ENCODE measurements around the gene NBL1.

NBL1 gene

DNA sequence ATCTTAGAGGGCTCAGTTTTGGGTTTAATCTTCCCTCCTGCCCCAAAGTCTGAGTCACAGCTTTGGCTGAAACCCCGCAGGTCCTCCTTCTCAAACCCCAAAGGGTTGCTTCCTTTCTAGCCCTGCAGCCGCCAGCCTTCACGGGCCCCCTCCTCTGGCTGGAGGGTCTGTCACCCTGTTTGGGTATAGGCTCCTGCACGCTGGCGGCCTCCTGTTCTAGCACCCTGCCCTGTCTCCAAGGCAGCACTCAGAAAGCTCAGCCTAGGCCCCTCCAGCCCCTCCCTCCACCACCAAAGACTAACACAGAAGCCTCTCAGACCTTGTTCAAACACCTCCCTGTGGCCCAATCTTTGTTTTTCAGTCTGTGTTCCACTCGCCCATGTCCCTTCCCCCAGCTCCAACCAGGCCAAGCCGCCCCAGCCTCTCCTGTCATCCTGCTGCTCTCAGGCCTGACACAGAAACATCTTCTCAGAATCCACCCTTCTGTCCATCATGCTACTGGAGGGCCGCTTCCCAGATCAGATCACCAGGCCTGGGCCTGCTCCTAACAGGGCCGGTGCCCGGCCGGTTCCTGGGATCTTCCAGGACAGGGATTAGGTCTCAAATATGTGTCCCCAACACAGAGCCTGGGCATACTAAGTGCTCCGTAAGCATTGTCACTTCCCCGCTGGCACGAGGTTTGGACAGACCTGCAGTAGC is 56.1 kb downstream of the NBL1 start:
- Histone ChIP-seq H3K27me3 (ENCODE audit: insufficient read depth, low read length, poor library complexity) (no peaks in the 10 kb centered on the region), H2BK5ac (ENCODE audit: low read length) (no peak overlapping the region), H3K4me3 (ENCODE audit: low read length) (no peak overlapping the region), H3K18ac (ENCODE audit: low read length) (no peak overlapping the region), H4K5ac (ENCODE audit: low read length) (no peak overlapping the region), H3K4me2 (ENCODE audit: low read length) (no peak overlapping the region), H2AK5ac (ENCODE audit: low read length) (no peak overlapping the region), H3K36me3 (ENCODE audit: control insufficient read depth, insufficient read depth, low read length) (no peaks in the 10 kb centered on the region), H3K27ac (ENCODE audit: low read depth, low read length) (no peak overlapping the region), H2BK120ac (ENCODE audit: low read depth, low read length) (no peak overlapping the region), H3K56ac (ENCODE audit: low read length) (no peak overlapping the region), H3K79me2 (ENCODE audit: control insufficient read depth, insufficient read depth, low read length) (no peaks in the 10 kb centered on the region), H4K8ac (ENCODE audit: low read depth, low read length) (no peak overlapping the region), H2BK15ac (replicated peaks; ENCODE audit: low read depth) (no peak overlapping the region), H3K4ac (ENCODE audit: low read depth, low read length) (no peak overlapping the region), H3K79me1 (ENCODE audit: low read length) (no peaks in the 10 kb centered on the region), H3K4me1 (ENCODE audit: control insufficient read depth, low read depth, low read length) (no peaks in the 10 kb centered on the region), H3K23ac (ENCODE audit: low read length) (no peak overlapping the region), H3K9ac (ENCODE audit: low read length) (no peak overlapping the region)
- no peak for DNase-seq
- no CpG with 5 or more reads among the region's 14 CpGs for WGBS (ENCODE audit: extremely low coverage, insufficient coverage, low lambda C conversion rate)

GRCh38 chr1:19703280-19703679 is 59.2 kb downstream of the NBL1 start:
- no peak overlapping the region for H3K4me3 ChIP-seq (ENCODE audit: low read length)
- no peak overlapping the region for H3K9ac ChIP-seq (ENCODE audit: low read length)
- no peak overlapping the region for H2BK15ac ChIP-seq (replicated peaks; ENCODE audit: low read depth)
- H4K5ac ChIP-seq (ENCODE audit: low read length): no peak overlapping the region
- no peaks in the 10 kb centered on the region for H3K79me2 ChIP-seq (ENCODE audit: control insufficient read depth, insufficient read depth, low read length)
- H3K36me3 ChIP-seq (ENCODE audit: control insufficient read depth, insufficient read depth, low read length): no peaks in the 10 kb centered on the region
- no peak for DNase-seq
- no peak overlapping the region for H3K18ac ChIP-seq (ENCODE audit: low read length)
- H4K8ac ChIP-seq (ENCODE audit: low read depth, low read length): no peak overlapping the region
- H3K23ac ChIP-seq (ENCODE audit: low read length): no peak overlapping the region
- H3K27ac ChIP-seq (ENCODE audit: low read depth, low read length): no peak overlapping the region
- no peak overlapping the region for H3K4ac ChIP-seq (ENCODE audit: low read depth, low read length)
- no peak overlapping the region for H2AK5ac ChIP-seq (ENCODE audit: low read length)
- no peaks in the 10 kb centered on the region for H3K27me3 ChIP-seq (ENCODE audit: insufficient read depth, low read length, poor library complexity)
- H3K4me1 ChIP-seq (ENCODE audit: control insufficient read depth, low read depth, low read length): no peaks in the 10 kb centered on the region
- H3K4me2 ChIP-seq (ENCODE audit: low read length): no peak overlapping the region
- WGBS (ENCODE audit: extremely low coverage, insufficient coverage, low lambda C conversion rate): no CpG with 5 or more reads among the region's 3 CpGs
- no peak overlapping the region for H2BK120ac ChIP-seq (ENCODE audit: low read depth, low read length)
- no peak overlapping the region for H3K56ac ChIP-seq (ENCODE audit: low read length)
- no peaks in the 10 kb centered on the region for H3K79me1 ChIP-seq (ENCODE audit: low read length)
- H2BK5ac ChIP-seq (ENCODE audit: low read length): no peak overlapping the region

GRCh38 chr1:19704247-19705113 is 60.4 kb downstream of the NBL1 start:
- no peak overlapping the region for H2BK15ac ChIP-seq (replicated peaks; ENCODE audit: low read depth)
- H3K18ac ChIP-seq (ENCODE audit: low read length): no peak overlapping the region
- H4K8ac ChIP-seq (ENCODE audit: low read depth, low read length): no peak overlapping the region
- no peak overlapping the region for H4K5ac ChIP-seq (ENCODE audit: low read length)
- no peak overlapping the region for H3K4me3 ChIP-seq (ENCODE audit: low read length)
- H3K23ac ChIP-seq (ENCODE audit: low read length): no peak overlapping the region
- no peak overlapping the region for H3K4ac ChIP-seq (ENCODE audit: low read depth, low read length)
- H2AK5ac ChIP-seq (ENCODE audit: low read length): no peak overlapping the region
- H3K79me2 ChIP-seq (ENCODE audit: control insufficient read depth, insufficient read depth, low read length): no peaks in the 10 kb centered on the region
- no peak overlapping the region for H2BK120ac ChIP-seq (ENCODE audit: low read depth, low read length)
- no peaks in the 10 kb centered on the region for H3K4me1 ChIP-seq (ENCODE audit: control insufficient read depth, low read depth, low read length)
- no peak overlapping the region for H3K56ac ChIP-seq (ENCODE audit: low read length)
- no peak overlapping the region for H3K27ac ChIP-seq (ENCODE audit: low read depth, low read length)
- H3K36me3 ChIP-seq (ENCODE audit: control insufficient read depth, insufficient read depth, low read length): no peaks in the 10 kb centered on the region
- no CpG with 5 or more reads among the region's 19 CpGs for WGBS (ENCODE audit: extremely low coverage, insufficient coverage, low lambda C conversion rate)
- H3K27me3 ChIP-seq (ENCODE audit: insufficient read depth, low read length, poor library complexity): no peaks in the 10 kb centered on the region
- H2BK5ac ChIP-seq (ENCODE audit: low read length): no peak overlapping the region
- no peaks in the 10 kb centered on the region for H3K79me1 ChIP-seq (ENCODE audit: low read length)
- H3K4me2 ChIP-seq (ENCODE audit: low read length): no peak overlapping the region
- no peak overlapping the region for H3K9ac ChIP-seq (ENCODE audit: low read length)
- peak; percentile 85 for DNase-seq

DNA sequence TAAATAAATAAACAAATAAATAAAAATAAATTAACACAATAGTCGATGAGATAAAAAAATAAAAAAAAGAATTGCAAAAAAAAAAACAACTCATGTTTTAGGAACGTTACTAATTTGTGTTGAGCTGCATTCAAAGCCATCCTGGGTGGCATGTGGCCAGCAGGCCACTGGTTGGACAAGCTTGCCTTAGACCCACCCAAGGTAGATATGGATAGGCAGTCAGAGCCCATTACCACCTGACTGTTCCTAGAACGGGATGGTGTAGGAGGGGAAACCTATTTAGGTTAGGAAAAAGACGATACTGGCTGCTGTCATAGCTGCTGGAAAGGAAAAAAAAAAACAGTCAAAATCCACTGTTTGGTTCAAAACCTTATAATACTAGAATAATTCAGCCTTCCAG is 61.4 kb downstream of the NBL1 start:
- Histone ChIP-seq H4K5ac (ENCODE audit: low read length) (no peak overlapping the region), H2BK5ac (ENCODE audit: low read length) (no peak overlapping the region), H3K56ac (ENCODE audit: low read length) (no peak overlapping the region), H3K27me3 (ENCODE audit: insufficient read depth, low read length, poor library complexity) (no peaks in the 10 kb centered on the region), H3K4me2 (ENCODE audit: low read length) (no peak overlapping the region), H3K9ac (ENCODE audit: low read length) (no peak overlapping the region), H2AK5ac (ENCODE audit: low read length) (no peak overlapping the region), H3K4ac (ENCODE audit: low read depth, low read length) (no peak overlapping the region), H2BK120ac (ENCODE audit: low read depth, low read length) (no peak overlapping the region), H3K36me3 (ENCODE audit: control insufficient read depth, insufficient read depth, low read length) (no peaks in the 10 kb centered on the region), H3K79me2 (ENCODE audit: control insufficient read depth, insufficient read depth, low read length) (no peaks in the 10 kb centered on the region), H3K4me3 (ENCODE audit: low read length) (no peak overlapping the region), H3K79me1 (ENCODE audit: low read length) (no peaks in the 10 kb centered on the region), H3K18ac (ENCODE audit: low read length) (no peak overlapping the region), H2BK15ac (replicated peaks; ENCODE audit: low read depth) (no peak overlapping the region), H3K23ac (ENCODE audit: low read length) (no peak overlapping the region), H3K4me1 (ENCODE audit: control insufficient read depth, low read depth, low read length) (no peaks in the 10 kb centered on the region), H4K8ac (ENCODE audit: low read depth, low read length) (no peak overlapping the region), H3K27ac (ENCODE audit: low read depth, low read length) (no peak overlapping the region)
- no peak for DNase-seq
- WGBS (ENCODE audit: extremely low coverage, insufficient coverage, low lambda C conversion rate): no CpG with 5 or more reads among the region's 4 CpGs

GRCh38 chr1:19706136-19706535 is 62.0 kb downstream of the NBL1 start:
- Histone ChIP-seq H3K9ac (ENCODE audit: low read length) (no peak overlapping the region), H3K79me2 (ENCODE audit: control insufficient read depth, insufficient read depth, low read length) (no peaks in the 10 kb centered on the region), H3K79me1 (ENCODE audit: low read length) (no peaks in the 10 kb centered on the region), H3K4me3 (ENCODE audit: low read length) (no peak overlapping the region), H2BK120ac (ENCODE audit: low read depth, low read length) (no peak overlapping the region), H3K4me2 (ENCODE audit: low read length) (no peak overlapping the region), H3K27me3 (ENCODE audit: insufficient read depth, low read length, poor library complexity) (no peaks in the 10 kb centered on the region), H3K23ac (ENCODE audit: low read length) (no peak overlapping the region), H3K36me3 (ENCODE audit: control insufficient read depth, insufficient read depth, low read length) (no peaks in the 10 kb centered on the region), H3K27ac (ENCODE audit: low read depth, low read length) (no peak overlapping the region), H2AK5ac (ENCODE audit: low read length) (no peak overlapping the region), H4K5ac (ENCODE audit: low read length) (no peak overlapping the region), H2BK5ac (ENCODE audit: low read length) (no peak overlapping the region), H2BK15ac (replicated peaks; ENCODE audit: low read depth) (no peak overlapping the region), H4K8ac (ENCODE audit: low read depth, low read length) (no peak overlapping the region), H3K4me1 (ENCODE audit: control insufficient read depth, low read depth, low read length) (no peaks in the 10 kb centered on the region), H3K4ac (ENCODE audit: low read depth, low read length) (no peak overlapping the region), H3K56ac (ENCODE audit: low read length) (no peak overlapping the region), H3K18ac (ENCODE audit: low read length) (no peak overlapping the region)
- no CpG with 5 or more reads among the region's 4 CpGs for WGBS (ENCODE audit: extremely low coverage, insufficient coverage, low lambda C conversion rate)
- DNase-seq: no peak
